Measurements from ENCODE around the gene PARP8. TPM values are rescaled to one million over a fixed set of nuclear protein-coding genes. Genes with fewer than 3 reads are reported as not detected.
"Not testable (repeated sequence)": the region's sequence is repeated elsewhere in the genome, so short reads cannot be mapped to it uniquely, and the experiment has no call there.

The PARP8 gene
- total RNA-seq (2014; rRNA removed; shearing (Covaris generic)): 5.3 and 8.1 TPM in 2 replicates

- DNase-seq (ENCODE audit: low spot score): peak; percentile 41
These were observed at the start of gene PARP8 for GRCh38 chr5:50666261-50667022. TSS of gene PARP8 (plus strand) at chr5:50666637. CDS start at chr5:50667096, 459 bp downstream.

- peak; percentile 11 for DNase-seq (ENCODE audit: low spot score)
These were observed 42.8 kb upstream of the PARP8 start for GRCh38 chr5:50623666-50624065.

- DNase-seq (ENCODE audit: low spot score): not testable (repeated sequence)
These were observed 31.6 kb upstream of the PARP8 start for GRCh38 chr5:50634866-50635265.

GRCh38 chr5:50637576-50637975 is 28.9 kb upstream of the PARP8 start:
- not testable (repeated sequence) for DNase-seq (ENCODE audit: low spot score)

GRCh38 chr5:50646591-50646990 is 19.8 kb upstream of the PARP8 start:
- DNase-seq (ENCODE audit: low spot score): no peak

- DNase-seq (ENCODE audit: low spot score): no peak
These were observed 18.7 kb upstream of the PARP8 start for GRCh38 chr5:50647726-50648125.

GRCh38 chr5:50653946-50654345 is 12.5 kb upstream of the PARP8 start:
- no peak for DNase-seq (ENCODE audit: low spot score)

- peak; percentile 40 for DNase-seq (ENCODE audit: low spot score)
These were observed 11.2 kb upstream of the PARP8 start for GRCh38 chr5:50655067-50655809.

- DNase-seq (ENCODE audit: low spot score): peak; percentile 88
These were observed 10.6 kb upstream of the PARP8 start for GRCh38 chr5:50655810-50656205.

- DNase-seq (ENCODE audit: low spot score): no peak
These were observed 9.4 kb upstream of the PARP8 start for GRCh38 chr5:50657044-50657443.

GRCh38 chr5:50658246-50658645 is 8.2 kb upstream of the PARP8 start:
- no peak for DNase-seq (ENCODE audit: low spot score)

GRCh38 chr5:50663636-50664035 is 2.8 kb upstream of the PARP8 start:
- DNase-seq (ENCODE audit: low spot score): peak; percentile 29

- DNase-seq (ENCODE audit: low spot score): no peak
These were observed 1.3 kb upstream of the PARP8 start for GRCh38 chr5:50665091-50665490.

- DNase-seq (ENCODE audit: low spot score): peak; percentile 32
These were observed 655 bp upstream of the PARP8 start for GRCh38 chr5:50665761-50666202.

- peak; percentile 51 for DNase-seq (ENCODE audit: low spot score)
These were observed 701 bp downstream of the PARP8 start for GRCh38 chr5:50667023-50667652.

- DNase-seq (ENCODE audit: low spot score): peak; percentile 60
These were observed 1.5 kb downstream of the PARP8 start for GRCh38 chr5:50667653-50668595.

- DNase-seq (ENCODE audit: low spot score): peak; percentile 28
These were observed 2.2 kb downstream of the PARP8 start for GRCh38 chr5:50668636-50669035.

GRCh38 chr5:50672663-50673062 is 6.2 kb downstream of the PARP8 start:
- no peak for DNase-seq (ENCODE audit: low spot score)

GRCh38 chr5:50673444-50673843 is 7.0 kb downstream of the PARP8 start:
- DNase-seq (ENCODE audit: low spot score): not testable (repeated sequence)

GRCh38 chr5:50675385-50675784 is 8.9 kb downstream of the PARP8 start:
- no peak for DNase-seq (ENCODE audit: low spot score)

- peak; percentile 18 for DNase-seq (ENCODE audit: low spot score)
These were observed 13.1 kb downstream of the PARP8 start for GRCh38 chr5:50679554-50679953.

All from HT-29 (cell line).